ENCODE data around the gene GGT1.
"Not testable (repeated sequence)": the region's sequence is repeated elsewhere in the genome, so short reads cannot be mapped to it uniquely, and the experiment has no call there.

Gene GGT1
- 1.9 reads per million, percentile 2 among the genes with 10 or more reads in this experiment for total RNA-seq

GRCh38 chr22:24602847-24603769 lies at the start of gene GGT1:
Gene GGT1, plus strand, starts transcription at chr22:24603193. Its CDS starts 7,889 bp downstream, at chr22:24611082.
- DNase-seq = not testable (repeated sequence)

- DNase-seq = no peak
These were observed 49.2 kb upstream of the GGT1 start for GRCh38 chr22:24553597-24554312.

DNA sequence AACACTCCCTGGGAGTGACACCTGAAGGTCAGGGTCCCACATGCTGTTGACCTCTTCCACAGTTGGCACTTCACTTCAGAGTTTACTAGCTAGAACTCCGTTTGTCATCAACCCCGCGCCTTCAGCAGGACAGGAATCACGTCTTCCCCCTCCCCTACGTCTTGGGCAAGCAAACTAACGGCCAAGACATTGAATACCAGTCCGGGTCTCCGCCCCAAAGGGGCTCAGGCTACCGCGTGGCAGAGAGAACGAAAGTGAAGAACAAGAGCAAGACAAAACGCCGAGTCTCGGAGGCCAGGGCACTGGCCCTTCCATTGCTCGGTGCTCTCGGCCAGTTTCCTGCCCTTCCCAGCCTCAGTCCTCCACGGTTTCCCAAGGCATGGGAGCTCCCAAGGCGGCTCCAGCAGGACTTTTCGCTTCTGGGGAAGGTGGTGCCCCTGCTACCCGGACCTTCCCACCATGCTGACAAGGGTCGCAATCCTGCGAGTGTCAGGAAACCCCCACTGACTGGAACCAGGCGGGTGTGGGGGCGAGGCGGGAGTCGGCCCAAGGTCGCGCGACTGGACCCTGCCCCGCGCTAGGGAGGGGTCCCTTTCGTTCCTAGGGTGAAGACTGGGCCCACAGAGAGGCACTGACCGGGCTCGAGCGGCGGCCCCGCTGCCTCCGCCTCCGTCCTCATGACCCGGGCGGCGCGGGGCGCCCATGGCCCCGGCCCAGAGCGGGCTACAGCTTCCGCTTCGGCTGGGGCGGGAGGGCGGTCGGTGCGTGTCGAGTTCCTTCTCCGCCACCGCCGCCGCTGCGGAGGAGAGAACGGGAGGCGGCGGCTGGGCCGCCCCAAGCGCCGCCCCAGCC lies 48.5 kb upstream of the GGT1 start, which contains the start of gene GUCD1:
Gene GUCD1, minus strand, starts transcription at position 826 of the 852 bp plus-strand sequence. Its CDS starts 147 bp downstream, at position 679.
- DNase-seq = no peak

- DNase-seq = peak; percentile 99
These were observed 47.6 kb upstream of the GGT1 start, which contains the start of gene SNRPD3 for GRCh38 chr22:24555165-24556039. Gene SNRPD3, plus strand, starts transcription at chr22:24555999. Its CDS starts 1,676 bp downstream, at chr22:24557675.

- DNase-seq = no peak
These were observed 43.5 kb upstream of the GGT1 start for GRCh38 chr22:24559471-24559870.

GRCh38 chr22:24563246-24563645 lies 39.7 kb upstream of the GGT1 start:
- no peak for DNase-seq

DNA sequence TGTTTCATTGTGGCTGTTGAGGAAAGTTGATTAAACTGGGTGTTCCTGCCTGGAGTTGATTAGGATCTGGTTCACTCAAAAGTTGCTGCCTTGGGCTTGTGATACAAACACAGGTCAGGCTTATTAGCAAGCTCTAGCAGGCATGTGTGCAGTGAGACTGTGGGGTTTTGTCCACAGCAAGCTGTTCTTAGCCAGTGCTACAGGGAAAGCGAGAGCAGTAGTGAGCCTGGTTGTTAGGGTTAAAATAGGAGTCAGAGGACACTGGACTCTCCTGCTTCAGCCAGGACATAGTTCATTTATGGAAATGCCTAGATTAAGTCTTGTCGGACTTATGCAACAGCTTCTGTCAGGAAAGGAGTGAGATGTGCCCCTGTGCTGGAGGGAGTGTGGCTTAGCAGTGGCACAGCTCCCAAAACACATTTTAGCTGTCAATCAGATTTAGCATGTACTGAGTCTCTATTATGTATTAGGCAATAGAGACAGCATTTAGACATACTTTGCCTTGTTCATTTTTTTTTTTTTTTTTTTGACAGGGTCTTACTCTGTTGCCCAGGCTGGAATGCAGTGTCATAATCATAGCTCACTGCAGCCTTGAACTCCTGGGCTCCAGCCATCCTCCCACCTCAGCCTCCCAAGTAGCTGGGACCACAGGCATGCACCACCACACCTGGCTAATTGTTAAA lies 38.5 kb upstream of the GGT1 start:
- DNase-seq = no peak

DNA sequence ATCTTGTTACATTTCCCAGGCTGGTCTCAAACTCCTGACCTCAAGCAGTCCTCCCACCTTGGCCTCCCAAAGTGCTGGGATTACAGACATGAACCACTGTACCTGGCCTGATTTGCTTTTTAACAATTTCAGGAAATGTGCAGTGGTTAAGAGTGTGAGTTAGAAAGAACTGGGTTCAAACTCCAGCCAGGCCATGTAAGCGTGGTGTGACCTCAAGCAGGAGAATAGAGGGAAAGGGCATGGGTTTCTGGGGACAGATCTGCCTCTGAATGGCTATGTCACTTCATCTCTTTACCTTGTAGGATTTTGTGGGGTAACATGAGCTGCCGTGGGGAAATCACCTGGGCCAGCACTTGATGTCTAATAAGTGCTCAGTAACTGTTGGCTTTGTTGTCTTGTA lies 37.9 kb upstream of the GGT1 start:
- no peak for DNase-seq

DNA sequence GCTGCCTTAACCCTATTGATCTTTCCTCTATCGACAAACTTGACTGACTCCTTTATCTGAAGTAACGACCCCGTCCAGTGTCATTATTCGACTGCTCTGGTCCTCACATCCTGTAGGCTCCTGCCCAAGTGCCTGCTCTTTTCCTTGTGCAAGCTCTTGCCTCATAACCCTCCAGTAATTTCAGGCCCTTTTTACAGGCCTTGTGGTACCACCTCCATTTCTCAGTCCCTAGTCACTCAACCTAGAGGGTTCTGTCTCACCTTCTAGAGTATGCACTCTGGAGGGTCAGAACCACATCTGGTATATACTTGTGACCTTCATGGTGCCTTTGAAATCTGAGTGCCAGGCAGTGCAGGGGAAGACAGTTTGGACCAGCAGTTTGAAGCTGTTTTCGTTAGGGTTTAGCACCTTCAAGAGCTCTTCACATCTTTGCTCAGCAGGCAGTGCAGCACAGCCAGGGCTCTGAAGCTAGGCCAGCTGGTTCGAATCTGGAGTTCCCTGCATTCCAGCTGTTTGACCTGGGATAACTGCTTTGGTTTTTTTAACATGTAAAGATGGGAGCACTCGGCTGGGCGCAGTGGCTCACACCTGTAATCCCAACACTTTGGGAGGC lies 36.0 kb upstream of the GGT1 start:
- no peak for DNase-seq

- DNase-seq = no peak
These were observed 35.3 kb upstream of the GGT1 start for GRCh38 chr22:24567668-24568067.

GRCh38 chr22:24571266-24571665 lies 31.7 kb upstream of the GGT1 start:
- DNase-seq = no peak

DNA sequence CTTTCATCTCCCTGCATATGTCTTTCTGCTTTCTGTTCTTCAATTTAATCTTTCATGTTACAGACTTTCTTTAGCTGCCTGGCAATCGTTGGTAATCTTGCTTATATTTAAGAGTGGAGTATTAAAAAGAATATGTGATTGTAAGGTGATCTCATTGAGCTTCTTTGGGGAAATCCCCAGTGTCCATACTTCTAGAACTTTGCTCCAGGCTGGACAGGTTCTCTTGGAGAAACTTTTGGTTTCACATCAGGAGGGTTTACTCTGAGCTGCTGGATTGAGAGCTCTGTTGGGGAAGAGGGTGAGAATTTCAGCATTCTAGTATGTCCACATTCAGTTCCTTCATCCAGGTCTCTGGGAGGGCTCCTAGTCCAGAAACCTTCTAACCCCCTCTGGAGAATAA lies 26.2 kb upstream of the GGT1 start:
- no peak for DNase-seq

- DNase-seq = no peak
These were observed 24.4 kb upstream of the GGT1 start for GRCh38 chr22:24578355-24579257.

DNA sequence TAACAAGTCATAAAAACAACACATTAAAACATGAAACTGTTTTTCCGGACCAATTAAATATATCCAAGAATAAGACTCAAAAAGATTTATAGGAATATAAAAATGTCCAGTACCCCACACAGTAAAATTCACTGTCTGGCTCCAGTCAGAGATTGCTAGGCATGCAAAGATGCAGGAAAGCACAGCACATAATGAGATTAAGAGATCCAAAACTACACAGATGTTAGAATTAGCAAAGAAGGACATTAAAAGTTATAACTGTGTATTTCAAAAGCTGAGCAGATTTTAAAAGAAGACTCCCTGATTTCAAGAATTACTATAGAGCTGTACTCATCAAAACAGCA lies 23.8 kb upstream of the GGT1 start:
- DNase-seq = no peak

- DNase-seq = no peak
These were observed 22.7 kb upstream of the GGT1 start for GRCh38 chr22:24580276-24580675.

- DNase-seq = no peak
These were observed 20.8 kb upstream of the GGT1 start for GRCh38 chr22:24582056-24582814.

GRCh38 chr22:24583221-24584165 lies 19.5 kb upstream of the GGT1 start:
- no peak for DNase-seq
